Measurements from ENCODE around the gene CEPT1.

CEPT1 gene

GRCh38 chr1:111192658-111193519, 52.9 kb downstream of the CEPT1 start:
- no peak for DNase-seq (ENCODE audit: low read depth in 2 of 2)

GRCh38 chr1:111193712-111194480, 53.9 kb downstream of the CEPT1 start:
- no peak for DNase-seq (ENCODE audit: low read depth in 2 of 2)

- DNase-seq (ENCODE audit: low read depth in 2 of 2): no peak
These were observed 55.1 kb downstream of the CEPT1 start for GRCh38 chr1:111195002-111195684.

GRCh38 chr1:111196213-111196612, 56.2 kb downstream of the CEPT1 start:
- no peak for DNase-seq (ENCODE audit: low read depth in 2 of 2)

GRCh38 chr1:111197598-111198284, 57.7 kb downstream of the CEPT1 start:
- peak in 1 of 2 donors; percentile 48 for DNase-seq (ENCODE audit: low read depth in 2 of 2)

- DNase-seq (ENCODE audit: low read depth in 2 of 2): no peak
These were observed 58.8 kb downstream of the CEPT1 start for GRCh38 chr1:111198836-111199235.

GRCh38 chr1:111199329-111199728, 59.3 kb downstream of the CEPT1 start:
- DNase-seq (ENCODE audit: low read depth in 2 of 2): no peak

GRCh38 chr1:111199881-111200801, 60.1 kb downstream of the CEPT1 start, which contains the start of gene DENND2D:
Gene DENND2D (minus strand): TSS chr1:111200646. CDS start chr1:111200459, 187 bp downstream.
- peak; percentile 45 to 56 for DNase-seq (ENCODE audit: low read depth in 2 of 2)

- DNase-seq (ENCODE audit: low read depth in 2 of 2): no peak
These were observed 60.8 kb downstream of the CEPT1 start for GRCh38 chr1:111200802-111201161.

GRCh38 chr1:111201275-111202090, 61.5 kb downstream of the CEPT1 start:
- DNase-seq (ENCODE audit: low read depth in 2 of 2): no peak

- no peak for DNase-seq (ENCODE audit: low read depth in 2 of 2)
These were observed 62.3 kb downstream of the CEPT1 start for GRCh38 chr1:111202366-111202706.

GRCh38 chr1:111202707-111203623, 62.9 kb downstream of the CEPT1 start:
- no peak for DNase-seq (ENCODE audit: low read depth in 2 of 2)

- DNase-seq (ENCODE audit: low read depth in 2 of 2): peak; percentile 82 to 88
These were observed 63.7 kb downstream of the CEPT1 start for GRCh38 chr1:111203681-111204200.

GRCh38 chr1:111204201-111204982, 64.4 kb downstream of the CEPT1 start:
- DNase-seq (ENCODE audit: low read depth in 2 of 2): peak; percentile 51 to 78

- no peak for DNase-seq (ENCODE audit: low read depth in 2 of 2)
These were observed 65.1 kb downstream of the CEPT1 start for GRCh38 chr1:111204983-111205713.

GRCh38 chr1:111205714-111206050, 65.7 kb downstream of the CEPT1 start:
- DNase-seq (ENCODE audit: low read depth in 2 of 2): no peak

- DNase-seq (ENCODE audit: low read depth in 2 of 2): no peak
These were observed 68.9 kb downstream of the CEPT1 start for GRCh38 chr1:111208921-111209320.
